Upper lobe of right lung (tissue), 1 donor: ENCODE results near the gene ARHGEF12. TPM values are rescaled to one million over a fixed set of nuclear protein-coding genes. Genes with fewer than 3 reads are reported as not detected.

Experiments
- ATAC-seq: fragments of 200-7000 bp; cut with Tn5 transposase; one replicate; pipeline ENCODE4 v1.9.1; 2020; ENCODE audit warnings: mild to moderate bottlenecking, moderate library complexity
- DNase-seq: peaks from one replicate; pipeline ENCODE4 v3.0.0-alpha.2; 2020
- H3K27ac ChIP-seq: fragments of 200-600 bp; one replicate; pipeline ENCODE4 v1.8.0; 2022
- H3K27me3 ChIP-seq: fragments of 200-600 bp; one replicate; pipeline ENCODE4 v1.8.0; 2022; ENCODE audit warnings: mild to moderate bottlenecking
- H3K36me3 ChIP-seq: fragments of 200-600 bp; one replicate; pipeline ENCODE4 v1.8.0; 2022
- H3K4me1 ChIP-seq: fragments of 200-600 bp; one replicate; pipeline ENCODE4 v1.8.0; 2022
- H3K4me3 ChIP-seq: fragments of 200-600 bp; one replicate; pipeline ENCODE4 v1.8.0; 2022; ENCODE audit warnings: mild to moderate bottlenecking
- H3K9me3 ChIP-seq: fragments of 200-600 bp; one replicate; pipeline ENCODE4 v1.8.0; 2022
- CTCF ChIP-seq: fragments of 200-600 bp; IDR thresholded peaks from one replicate; pipeline ENCODE4 v1.8.0; 2022; ENCODE audit warnings: antibody characterized with exemption
- intact Hi-C: fragments of 100-400 bp; cut with DNase I; formaldehyde crosslinking; loops from one replicate; pipeline ENCODE4 v1.11.0; 2022
- total RNA-seq: library from RNA; stranded (reverse); fragmentation: NEBNext Ultra II Directional; extraction: Animal tissue kit (Norgen Biotek cat#: 25700); gene quantifications from one replicate; pipeline ENCODE4 v1.2.1, GENCODE V29; 2021
- donor health status: DM: no; HTN: yes; CAD: no; lungs with severe emphysema.

The ARHGEF12 gene
- total RNA-seq, 1 donor from 2014 or later, result 132 TPM

GRCh38 chr11:120354068-120354467 is 17.9 kb downstream of the ARHGEF12 start:
- DNase-seq (no peak), ATAC-seq (peak; percentile 13)
- H3K27ac ChIP-seq, result no peak overlapping the region
- peaks cover 6% of the 10 kb centered on the region for H3K4me1 ChIP-seq
- TF ChIP-seq CTCF, result no peak
- H3K4me3 ChIP-seq, result no peak overlapping the region
- H3K27me3 ChIP-seq, result no peaks in the 10 kb centered on the region
- H3K36me3 ChIP-seq, result no peaks in the 10 kb centered on the region
- H3K9me3 ChIP-seq, result no peaks in the 10 kb centered on the region
- intact Hi-C loops, result no loop called here

- ATAC-seq (no peak), DNase-seq (no peak)
- no peak for TF ChIP-seq CTCF
- H3K9me3 ChIP-seq, result no peaks in the 10 kb centered on the region
- peaks cover 6% of the 10 kb centered on the region for H3K4me1 ChIP-seq
- H3K4me3 ChIP-seq, result no peak overlapping the region
- H3K27ac ChIP-seq, result no peak overlapping the region
- intact Hi-C loops, result no loop called here
- H3K27me3 ChIP-seq, result no peaks in the 10 kb centered on the region
- H3K36me3 ChIP-seq, result no peaks in the 10 kb centered on the region
Observed at GRCh38 chr11:120354779-120355178, 18.6 kb downstream of the ARHGEF12 start.

DNA sequence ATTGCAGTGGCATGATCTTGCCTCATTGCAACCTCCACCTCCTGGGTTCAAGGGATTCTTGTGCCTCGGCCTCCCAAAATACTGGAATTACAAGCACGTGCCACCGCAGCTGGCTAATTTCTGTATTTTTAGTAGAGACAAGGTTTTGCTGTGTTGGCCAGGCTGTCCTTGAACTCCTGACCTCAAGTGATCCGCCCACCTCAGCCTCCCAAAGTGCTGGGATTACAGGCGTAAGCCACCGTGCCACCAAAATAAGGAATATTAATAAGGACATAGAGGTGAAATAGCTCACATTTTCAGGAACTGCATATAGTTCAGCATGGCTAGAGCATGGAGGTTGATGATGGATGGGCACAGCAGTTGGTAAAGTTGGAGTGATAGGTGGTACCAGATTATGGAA is 21.4 kb downstream of the ARHGEF12 start:
- no peak overlapping the region for H3K27ac ChIP-seq
- no peaks in the 10 kb centered on the region for H3K4me1 ChIP-seq
- intact Hi-C loops, result no loop called here
- ATAC-seq (no peak), DNase-seq (no peak)
- TF ChIP-seq CTCF, result no peak
- no peaks in the 10 kb centered on the region for H3K9me3 ChIP-seq
- no peaks in the 10 kb centered on the region for H3K36me3 ChIP-seq
- H3K4me3 ChIP-seq, result no peak overlapping the region
- no peaks in the 10 kb centered on the region for H3K27me3 ChIP-seq

DNA sequence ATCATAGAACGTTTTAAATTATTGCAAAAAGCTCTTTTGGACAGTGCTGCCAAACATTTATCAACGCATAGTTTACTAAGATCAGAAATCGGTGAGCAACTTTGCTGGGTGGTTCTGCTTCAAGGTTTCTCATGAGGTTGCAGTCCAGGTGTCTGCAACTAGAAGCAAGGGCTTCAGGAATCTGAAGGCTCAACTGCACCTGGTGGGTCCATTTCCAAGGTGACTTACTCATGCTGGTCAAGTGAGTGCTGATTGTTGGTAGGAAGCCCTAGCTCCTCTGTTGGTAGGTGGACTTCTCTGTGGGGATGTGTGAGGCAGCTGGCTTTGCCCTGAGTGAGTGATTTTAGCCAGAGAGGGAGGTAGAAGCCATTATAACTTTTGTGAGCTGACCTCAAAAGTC is 22.5 kb downstream of the ARHGEF12 start:
- intact Hi-C loops, result no loop called here

GRCh38 chr11:120363436-120363835 is 27.2 kb downstream of the ARHGEF12 start:
- H3K4me1 ChIP-seq, result no peaks in the 10 kb centered on the region
- no peaks in the 10 kb centered on the region for H3K27me3 ChIP-seq
- intact Hi-C loops, result no loop called here
- ATAC-seq, result no peak
- no peak for TF ChIP-seq CTCF
- no peak overlapping the region for H3K4me3 ChIP-seq
- no peak for DNase-seq
- no peaks in the 10 kb centered on the region for H3K36me3 ChIP-seq
- H3K27ac ChIP-seq, result no peak overlapping the region
- H3K9me3 ChIP-seq, result no peaks in the 10 kb centered on the region

More for the DNA sequence above, 22.5 kb downstream of the ARHGEF12 start:
- no peak for ATAC-seq
- DNase-seq, result no peak
- Histone ChIP-seq H3K27me3 (no peaks in the 10 kb centered on the region), H3K4me3 (no peak overlapping the region), H3K4me1 (no peaks in the 10 kb centered on the region), H3K9me3 (no peaks in the 10 kb centered on the region), H3K36me3 (no peaks in the 10 kb centered on the region), H3K27ac (no peak overlapping the region)
- TF ChIP-seq CTCF, result no peak

- TF ChIP-seq CTCF, result no peak
- H3K27ac ChIP-seq, result no peak overlapping the region
- ATAC-seq (no peak), DNase-seq (no peak)
- no peaks in the 10 kb centered on the region for H3K9me3 ChIP-seq
- intact Hi-C loops, result no loop called here
- no peaks in the 10 kb centered on the region for H3K27me3 ChIP-seq
- no peaks in the 10 kb centered on the region for H3K36me3 ChIP-seq
- no peak overlapping the region for H3K4me3 ChIP-seq
- H3K4me1 ChIP-seq, result peaks cover 4% of the 10 kb centered on the region
Observed at GRCh38 chr11:120365512-120365911, 29.3 kb downstream of the ARHGEF12 start.
